Activated CD4-positive, alpha-beta T cell treated with anti-CD3 and anti-CD28 coated beads, Interleukin-2, Interleukin-4, amounts not matched to agents 100 ng/mL and 50 ng/mL, durations not matched to agents 16 hours and 8 hours (primary cell): Measurements from ENCODE around the gene MCM7.

Source experiments
- DNase-seq: peaks from one replicate; pipeline ENCODE4 v3.0.0-alpha.2; 2020; ENCODE audit warnings: low spot score

The MCM7 gene

DNA sequence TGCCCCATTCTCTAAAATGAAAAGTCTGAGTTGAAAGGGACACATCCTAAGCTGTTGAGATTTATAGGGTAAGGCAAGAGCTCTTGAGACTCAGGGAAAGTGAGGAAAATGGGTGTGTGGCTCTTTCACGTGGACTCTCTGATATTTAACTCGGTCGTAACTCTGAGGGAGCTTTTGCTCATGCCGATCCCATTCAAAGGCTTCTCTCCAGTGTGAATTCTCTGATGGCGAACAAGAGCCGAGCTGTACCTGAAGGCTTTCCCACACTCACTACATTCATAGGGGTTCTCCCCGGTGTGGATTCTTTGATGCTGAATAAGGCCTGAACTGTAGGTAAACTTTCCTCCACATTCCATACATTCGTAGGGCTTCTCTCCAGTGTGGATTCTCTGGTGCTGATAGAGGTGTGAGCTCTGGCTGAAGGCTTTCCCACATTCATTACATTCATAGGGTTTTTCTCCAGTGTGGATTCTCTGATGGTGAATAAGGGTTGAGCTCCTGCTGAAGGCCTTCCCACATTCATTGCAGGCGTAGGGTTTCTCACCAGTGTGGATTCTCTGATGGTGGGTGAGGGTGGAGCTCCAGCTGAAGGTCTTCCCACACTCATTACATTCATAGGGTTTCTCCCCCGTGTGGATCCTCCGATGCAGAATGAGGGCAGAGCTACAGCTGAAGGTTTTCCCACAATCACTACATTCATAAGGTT, 30.0 kb downstream of the MCM7 start:
- DNase-seq = no peak

DNA sequence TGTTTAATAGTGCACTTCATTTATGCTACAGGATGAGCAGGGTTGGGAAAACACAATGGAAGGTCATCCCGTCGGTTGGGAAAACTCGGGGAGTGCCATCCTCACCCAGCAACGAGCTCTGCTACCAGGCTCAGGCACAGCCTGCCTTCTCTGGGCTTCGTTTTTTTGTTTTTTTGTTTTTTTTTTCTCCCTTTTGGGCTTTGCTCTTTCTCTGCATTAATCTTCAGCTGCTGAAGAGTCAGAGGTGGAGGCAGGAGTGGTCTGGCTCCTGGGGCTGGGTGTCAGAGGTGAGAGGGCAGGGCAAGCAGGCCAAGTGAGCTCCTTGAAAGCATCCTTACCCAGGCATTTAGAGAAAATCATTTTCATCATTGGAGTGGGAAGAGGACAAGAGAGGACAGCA, 31.2 kb downstream of the MCM7 start:
- DNase-seq = no peak

DNA sequence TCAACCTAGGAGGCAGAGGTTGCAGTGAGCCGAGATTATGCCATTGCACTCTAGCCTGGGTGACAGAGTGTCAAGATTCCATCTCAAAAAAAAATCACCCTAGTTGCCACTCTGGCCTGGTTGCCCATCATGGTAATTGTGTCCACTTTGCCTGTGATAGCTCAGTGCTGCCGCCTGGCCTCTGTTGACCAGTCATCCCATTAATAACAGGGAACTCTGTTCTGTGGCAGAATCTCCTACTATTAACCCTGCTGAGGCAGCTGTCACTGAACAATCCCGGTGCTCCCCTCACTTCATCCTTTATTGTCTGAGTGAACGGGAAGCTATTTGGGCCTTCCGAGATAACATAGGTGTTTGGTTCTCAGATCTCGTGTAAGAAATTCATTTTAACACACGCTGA, 34.2 kb downstream of the MCM7 start:
- DNase-seq = no peak

DNA sequence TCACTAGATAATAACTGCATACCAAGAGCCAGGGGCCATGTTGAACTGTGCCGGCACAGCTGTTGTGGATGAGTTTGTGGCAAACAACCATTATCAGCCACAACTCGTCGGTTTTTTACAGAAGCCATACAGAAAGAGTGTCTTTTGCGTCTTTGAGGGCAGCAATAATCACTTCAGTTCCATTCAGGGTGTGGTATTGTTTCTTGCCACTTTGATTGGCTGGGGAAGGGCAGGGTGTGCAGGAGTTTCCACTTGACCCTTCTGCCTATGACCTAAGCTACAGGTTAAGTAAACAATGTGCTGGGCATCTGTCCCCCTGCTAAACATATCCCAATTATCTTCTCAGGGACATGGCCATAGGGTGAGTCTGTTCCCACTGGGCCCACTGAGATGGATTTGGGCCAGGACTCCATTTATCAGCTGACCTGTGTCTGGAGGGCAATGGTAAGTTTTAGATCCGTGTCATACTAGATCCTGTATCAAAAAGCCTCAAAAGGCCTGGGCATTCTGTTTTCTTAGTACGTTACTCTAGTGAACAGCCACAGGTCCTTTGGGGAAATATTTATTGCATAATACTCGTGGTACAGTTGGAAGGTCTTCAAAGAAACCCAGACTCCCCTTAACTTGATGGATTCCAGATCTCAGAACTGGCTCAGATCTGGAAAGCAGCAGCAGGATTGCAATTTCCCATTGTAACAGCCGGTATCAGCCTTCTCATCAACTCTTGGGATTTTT, 35.6 kb downstream of the MCM7 start:
- DNase-seq = no peak

DNA sequence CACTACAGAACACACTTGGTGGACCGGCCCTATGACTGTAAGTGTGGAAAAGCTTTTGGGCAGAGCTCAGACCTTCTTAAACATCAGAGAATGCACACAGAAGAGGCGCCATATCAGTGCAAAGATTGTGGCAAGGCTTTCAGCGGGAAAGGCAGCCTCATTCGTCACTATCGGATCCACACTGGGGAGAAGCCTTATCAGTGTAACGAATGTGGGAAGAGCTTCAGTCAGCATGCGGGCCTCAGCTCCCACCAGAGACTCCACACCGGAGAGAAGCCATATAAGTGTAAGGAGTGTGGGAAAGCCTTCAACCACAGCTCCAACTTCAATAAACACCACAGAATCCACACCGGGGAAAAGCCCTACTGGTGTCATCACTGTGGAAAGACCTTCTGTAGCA, 37.0 kb downstream of the MCM7 start:
- DNase-seq = no peak

DNA sequence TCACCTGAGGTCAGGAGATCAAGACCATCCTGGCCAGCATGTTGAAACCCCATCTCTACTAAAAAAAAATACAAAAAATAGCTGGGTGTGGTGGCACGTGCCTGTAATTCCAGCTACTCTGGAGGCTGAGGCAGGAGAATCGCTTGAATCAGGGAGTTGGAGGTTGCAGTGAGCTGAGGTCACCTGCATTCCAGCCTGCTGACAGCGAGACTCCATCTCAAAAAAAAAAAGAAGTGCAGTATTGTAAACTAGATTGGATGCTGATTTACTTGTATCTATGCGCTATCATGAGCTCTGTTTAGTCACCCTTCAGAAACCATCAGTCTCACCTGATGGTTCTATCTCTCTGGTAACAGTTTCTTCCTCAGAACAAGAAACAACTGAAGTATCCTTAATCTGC, 37.8 kb downstream of the MCM7 start:
- DNase-seq = no peak

DNA sequence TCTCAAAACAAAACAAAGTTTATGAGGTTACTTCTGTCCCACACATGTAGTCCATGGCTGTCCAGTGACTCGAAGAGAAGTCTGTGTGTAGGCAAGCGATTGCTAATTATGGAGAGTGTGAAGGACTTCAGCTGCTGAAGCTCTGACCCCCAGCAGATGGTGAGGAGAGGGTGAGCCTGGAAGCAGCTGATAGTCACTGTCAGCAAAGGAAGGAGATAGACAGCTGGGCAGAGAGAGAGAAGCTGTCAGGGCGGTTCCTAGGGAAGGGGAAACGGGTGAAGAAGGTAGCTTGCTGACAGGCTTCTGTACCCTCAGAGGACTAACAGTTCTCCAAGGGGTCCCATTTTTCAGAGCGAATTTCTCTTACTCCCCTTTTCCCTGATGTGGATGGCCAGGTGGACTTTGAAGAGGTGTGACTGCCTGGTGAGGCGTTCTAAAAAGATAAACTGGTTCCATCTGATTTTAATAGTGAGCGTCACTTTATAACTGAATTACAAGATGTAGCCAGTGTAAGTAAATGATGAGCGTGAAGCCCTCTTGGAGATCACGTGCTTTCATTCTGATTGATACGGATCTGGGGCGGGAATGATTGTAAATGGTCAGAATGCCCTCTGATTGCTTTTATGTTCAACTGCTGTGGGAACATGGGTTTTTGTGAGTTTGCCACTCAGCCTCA, 39.5 kb downstream of the MCM7 start:
- DNase-seq = no peak

DNA sequence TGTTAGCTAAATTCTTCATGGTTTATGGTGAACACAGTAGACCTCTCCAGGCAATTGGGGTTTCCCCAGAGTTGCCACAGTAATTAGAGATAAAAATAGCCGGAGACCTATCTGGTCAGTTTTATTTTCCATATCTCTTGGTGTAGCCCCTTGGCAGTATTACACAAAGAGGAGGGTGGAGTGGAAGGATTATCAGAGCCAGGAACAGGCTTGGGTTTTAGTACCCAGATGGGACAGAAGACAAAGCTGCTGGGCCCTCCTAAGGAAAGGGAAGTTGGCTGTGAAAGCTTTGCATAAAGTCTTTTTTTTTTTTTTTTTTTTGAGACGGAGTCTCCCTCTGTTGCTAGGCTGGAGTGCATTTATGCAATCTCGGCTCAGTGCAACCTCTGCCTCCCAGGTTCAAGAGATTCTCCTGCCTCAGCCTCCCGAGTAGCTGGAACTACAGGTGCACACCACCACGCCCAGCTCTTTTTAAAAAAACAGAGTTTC, 41.9 kb downstream of the MCM7 start:
- no peak for DNase-seq

DNA sequence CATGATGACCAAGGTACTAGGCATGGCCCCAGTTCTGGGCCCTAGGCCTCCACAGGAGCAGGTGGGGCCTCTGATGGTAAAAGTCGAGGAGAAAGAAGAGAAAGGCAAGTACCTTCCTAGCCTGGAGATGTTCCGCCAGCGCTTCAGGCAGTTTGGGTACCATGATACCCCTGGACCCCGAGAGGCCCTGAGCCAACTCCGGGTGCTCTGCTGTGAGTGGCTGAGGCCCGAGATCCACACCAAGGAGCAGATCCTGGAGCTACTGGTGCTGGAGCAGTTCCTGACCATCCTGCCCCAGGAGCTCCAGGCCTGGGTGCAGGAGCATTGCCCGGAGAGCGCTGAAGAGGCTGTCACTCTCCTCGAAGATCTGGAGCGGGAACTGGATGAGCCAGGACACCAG, 44.2 kb downstream of the MCM7 start:
- DNase-seq = no peak

DNA sequence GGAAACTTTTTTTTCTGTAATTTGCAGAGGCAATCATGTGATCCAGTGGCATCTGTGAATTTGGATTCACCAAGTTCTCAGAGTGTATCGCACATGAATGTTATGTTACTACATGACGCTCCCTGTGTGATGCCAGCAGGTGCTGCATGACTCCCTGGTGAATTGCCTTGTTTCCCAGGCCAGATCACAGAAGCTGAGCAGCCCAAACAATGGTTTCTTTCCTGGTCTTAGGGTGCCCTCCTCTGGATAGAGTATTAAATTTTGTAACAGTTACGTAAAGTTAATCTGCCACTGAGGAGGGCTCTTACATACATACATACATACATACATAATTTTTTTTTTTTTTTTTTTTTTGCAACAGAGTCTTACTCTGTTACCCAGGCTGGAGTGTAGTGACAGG, 48.0 kb downstream of the MCM7 start:
- peak; percentile 36 for DNase-seq

DNA sequence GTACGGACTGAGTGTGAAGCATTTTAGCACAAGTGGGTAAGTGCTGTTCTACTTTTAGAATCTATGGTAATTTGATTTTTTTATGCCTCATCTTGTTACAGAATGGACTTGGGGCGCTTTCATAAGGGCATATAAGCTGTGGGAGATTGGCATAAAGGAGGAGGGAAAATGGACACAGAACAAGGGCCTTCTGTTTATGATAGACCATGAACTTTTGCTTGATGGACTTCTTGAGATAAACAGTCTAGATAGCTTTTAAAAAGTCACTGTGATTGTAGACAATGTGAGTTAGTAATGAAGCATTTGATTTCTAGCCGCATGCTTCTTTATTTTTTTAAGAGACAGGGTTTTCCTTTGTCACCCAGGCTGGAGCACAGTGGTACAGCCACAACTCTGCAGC, 49.6 kb downstream of the MCM7 start:
- no peak for DNase-seq

DNA sequence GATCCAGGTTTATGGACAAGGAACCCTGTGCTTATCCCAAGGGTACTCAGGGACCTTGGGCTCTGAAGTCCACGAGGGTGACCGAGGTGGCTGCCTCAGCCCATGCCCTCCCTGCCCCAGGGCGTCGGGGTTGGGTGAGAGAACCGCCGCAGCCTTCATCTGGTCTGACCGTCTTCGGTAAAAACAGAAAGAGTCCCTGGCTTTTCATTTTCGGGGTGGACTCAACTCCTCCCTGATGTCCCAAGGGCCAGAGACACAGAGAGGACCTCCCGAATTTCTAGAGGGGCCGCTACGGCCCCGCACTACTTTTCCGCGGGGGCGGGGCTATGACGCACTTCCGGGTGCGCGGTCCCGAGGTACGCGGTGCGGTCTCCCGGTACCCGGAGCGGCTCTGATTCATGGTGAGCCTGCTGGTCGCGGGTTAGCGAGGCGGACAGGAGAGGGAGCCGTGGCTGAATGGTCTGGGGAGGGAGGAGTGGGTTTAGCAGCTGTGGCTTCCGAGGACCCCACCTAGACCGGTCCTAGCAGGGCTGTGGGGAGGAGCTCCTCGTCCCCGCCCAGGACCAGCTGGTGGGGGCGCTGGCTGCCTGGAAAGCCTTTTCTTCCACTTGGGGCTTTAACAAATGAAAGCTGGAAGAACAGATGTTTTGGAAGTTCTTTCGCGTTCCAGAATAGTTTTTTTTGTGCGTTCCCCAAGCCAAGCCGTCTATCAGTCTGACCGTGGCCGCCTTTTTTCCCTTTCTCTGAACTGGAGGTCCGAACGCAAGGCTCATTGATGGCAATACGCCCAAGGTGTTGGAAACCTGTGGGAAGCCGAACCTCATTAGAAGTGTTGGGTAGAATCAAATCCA, 51.5 kb downstream of the MCM7 start, which contains the start of gene ZSCAN21:
Gene ZSCAN21 (plus strand): TSS at position 334 of the 851 bp plus-strand sequence. CDS start 7,233 bp downstream, outside the sequence.
- peak; percentile 75 for DNase-seq

DNA sequence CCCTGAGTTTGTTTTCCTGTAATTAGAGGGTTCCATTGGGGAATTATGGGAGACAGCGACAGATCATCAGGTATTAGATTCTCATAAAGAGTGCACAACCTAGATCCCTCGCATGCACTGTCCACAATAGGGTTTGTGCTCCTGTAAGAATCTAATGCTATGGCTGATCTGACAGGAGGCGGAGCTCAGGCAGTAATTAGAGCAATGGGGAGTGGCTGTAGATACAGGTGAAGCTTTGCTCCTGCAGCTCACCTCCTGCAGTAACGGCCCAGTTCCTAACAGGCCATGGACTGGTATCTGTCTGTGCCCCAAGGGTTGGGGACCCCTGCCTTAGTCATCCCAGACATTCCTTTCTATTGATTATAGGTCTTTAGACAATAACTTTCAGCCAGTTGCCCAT, 52.5 kb downstream of the MCM7 start:
- no peak for DNase-seq

DNA sequence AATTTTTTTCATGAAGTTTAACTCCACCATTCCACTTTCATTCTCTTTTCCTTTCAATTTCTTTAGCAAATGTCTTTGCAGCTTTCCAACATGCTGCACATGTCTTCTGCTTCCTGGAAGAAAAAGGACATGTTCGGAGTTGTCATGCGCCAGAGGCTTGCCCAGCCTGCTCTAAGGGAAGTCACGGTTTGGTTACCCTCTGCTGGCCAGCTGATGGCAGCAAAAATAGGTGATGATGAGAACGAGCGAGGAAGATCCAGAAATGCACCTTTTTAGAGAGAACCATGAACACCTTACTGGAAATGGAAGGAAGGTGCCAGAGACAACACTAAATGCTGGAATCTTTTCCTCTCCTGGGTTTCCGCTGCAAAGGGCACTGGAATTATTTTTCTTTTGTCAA, 56.5 kb downstream of the MCM7 start:
- peak; percentile 11 for DNase-seq
